NOMO-1 (cell line): Measurements from ENCODE around the gene CLCN4.

Source experiments
- DNase-seq, 2 experiments: peaks; one replicate each; lab custom pipeline; 2025; ENCODE audit not compliant: unreplicated experiment in 2 of 2; lab: John Stamatoyannopoulos, UW

Gene CLCN4

GRCh38 chrX:10128386-10128785 is 28.4 kb upstream of the CLCN4 start:
- no peak for DNase-seq

GRCh38 chrX:10129229-10129628 is 27.5 kb upstream of the CLCN4 start:
- DNase-seq, result no peak

DNA sequence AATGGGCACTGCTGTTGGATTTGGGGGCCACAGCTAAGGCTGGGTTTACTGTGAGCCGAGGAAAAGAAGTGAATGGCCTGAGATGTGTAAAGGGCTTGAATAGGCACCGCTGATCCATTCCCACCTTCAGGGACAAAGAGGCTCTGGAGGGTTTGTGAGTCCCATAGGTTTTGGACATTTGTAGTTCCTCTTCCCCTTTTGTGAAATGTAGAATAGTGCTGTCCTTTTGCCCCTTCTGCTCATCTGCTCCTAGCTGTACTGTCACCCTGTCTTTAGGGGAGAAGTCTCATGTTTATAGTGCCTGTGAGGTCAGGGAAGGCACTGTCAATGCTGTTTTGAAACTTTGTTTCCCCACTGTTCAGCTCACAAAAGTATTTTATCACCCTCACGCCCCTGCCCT is 26.4 kb upstream of the CLCN4 start:
- peak in 1 of 2 experiments; percentile 10 for DNase-seq

- DNase-seq, result no peak
Measured at GRCh38 chrX:10133980-10134676, 22.6 kb upstream of the CLCN4 start.

GRCh38 chrX:10134921-10135320 is 21.9 kb upstream of the CLCN4 start:
- DNase-seq, result no peak

GRCh38 chrX:10135561-10136399 is 21.0 kb upstream of the CLCN4 start:
- no peak for DNase-seq

GRCh38 chrX:10138726-10139125 is 18.0 kb upstream of the CLCN4 start:
- DNase-seq, result no peak

DNA sequence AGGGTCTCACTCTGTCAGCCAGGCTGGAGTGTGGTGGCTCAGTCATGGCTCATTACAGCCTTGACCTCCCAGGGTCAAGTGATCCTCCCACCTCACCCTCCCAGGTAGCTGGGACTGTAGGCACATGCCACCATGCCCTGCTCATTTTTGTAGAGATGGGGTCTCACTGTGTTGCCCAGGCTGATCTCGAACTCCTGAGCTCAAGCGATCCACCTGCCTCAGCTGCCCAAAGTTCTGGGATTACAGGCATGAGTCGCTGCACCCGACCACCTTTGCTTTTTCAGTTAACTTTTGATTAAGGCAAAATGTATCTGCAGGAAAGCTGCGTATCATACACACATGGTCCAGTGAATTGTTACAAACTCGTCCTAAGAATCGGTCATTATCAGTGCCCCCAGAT is 16.5 kb upstream of the CLCN4 start:
- no peak for DNase-seq

GRCh38 chrX:10142041-10142599 is 14.7 kb upstream of the CLCN4 start:
- no peak for DNase-seq

GRCh38 chrX:10143071-10143983 is 13.4 kb upstream of the CLCN4 start:
- no peak for DNase-seq

GRCh38 chrX:10146346-10146745 is 10.4 kb upstream of the CLCN4 start:
- DNase-seq, result no peak

GRCh38 chrX:10152086-10152485 is 4.7 kb upstream of the CLCN4 start:
- no peak for DNase-seq

- DNase-seq, result no peak
Measured at GRCh38 chrX:10155137-10155536, 1.6 kb upstream of the CLCN4 start.

DNA sequence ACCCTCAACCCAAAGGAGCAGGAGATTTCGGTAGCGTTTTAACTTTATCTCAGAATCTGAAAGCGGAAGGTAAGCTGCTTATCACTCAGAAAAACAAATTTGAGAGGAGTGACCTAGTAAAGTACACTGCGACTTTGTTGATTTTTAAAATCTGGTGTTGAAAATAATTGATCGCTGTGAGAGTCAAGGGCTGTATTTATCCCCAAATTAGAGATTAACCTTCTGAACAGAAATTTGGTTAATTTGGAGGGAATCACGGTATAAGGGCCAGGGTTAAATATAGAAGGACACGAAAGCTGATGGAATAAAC is 212 bp downstream of the CLCN4 start:
- no peak for DNase-seq

DNA sequence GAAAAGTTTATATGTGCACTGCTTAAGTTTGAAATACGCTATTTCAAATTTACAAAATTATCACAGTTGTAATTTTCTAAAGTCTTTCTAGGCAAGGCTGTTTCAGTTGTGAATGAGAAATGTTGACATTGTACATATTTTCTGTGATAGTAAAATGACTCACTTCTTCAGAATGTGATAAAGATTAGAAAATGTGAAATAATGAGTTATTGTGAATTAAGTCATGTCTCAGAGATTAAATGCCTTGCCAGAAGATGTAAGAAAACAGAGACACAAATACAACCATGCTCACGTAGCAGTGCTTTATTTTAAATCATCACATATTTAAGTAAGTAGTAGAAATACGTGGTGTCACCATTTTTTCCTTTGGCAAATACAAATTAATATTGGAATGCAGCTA is 768 bp downstream of the CLCN4 start:
- DNase-seq, result no peak

- no peak for DNase-seq
Measured at GRCh38 chrX:10158279-10159144, 1.7 kb downstream of the CLCN4 start.

GRCh38 chrX:10159145-10159468 is 2.3 kb downstream of the CLCN4 start:
- no peak for DNase-seq

DNA sequence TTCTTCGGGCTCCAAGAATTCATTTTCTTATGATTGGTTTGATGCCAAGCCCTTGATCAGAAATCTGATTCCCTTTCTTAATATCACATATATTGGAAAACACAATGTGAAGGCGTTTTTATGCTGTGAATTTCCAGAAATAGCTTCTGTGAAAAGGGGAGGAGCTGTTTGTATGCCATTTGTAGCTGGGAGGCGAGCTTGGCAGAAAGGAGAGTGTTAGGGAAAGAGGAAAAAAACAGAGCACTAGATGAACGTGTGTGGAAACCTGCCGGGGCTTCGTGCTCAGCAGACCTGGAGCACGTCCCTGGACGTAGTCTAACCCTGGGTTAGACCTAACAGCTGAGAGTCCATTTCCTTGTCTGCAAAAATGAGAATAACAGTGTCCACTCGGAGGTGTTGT is 3.4 kb downstream of the CLCN4 start:
- DNase-seq, result no peak

DNA sequence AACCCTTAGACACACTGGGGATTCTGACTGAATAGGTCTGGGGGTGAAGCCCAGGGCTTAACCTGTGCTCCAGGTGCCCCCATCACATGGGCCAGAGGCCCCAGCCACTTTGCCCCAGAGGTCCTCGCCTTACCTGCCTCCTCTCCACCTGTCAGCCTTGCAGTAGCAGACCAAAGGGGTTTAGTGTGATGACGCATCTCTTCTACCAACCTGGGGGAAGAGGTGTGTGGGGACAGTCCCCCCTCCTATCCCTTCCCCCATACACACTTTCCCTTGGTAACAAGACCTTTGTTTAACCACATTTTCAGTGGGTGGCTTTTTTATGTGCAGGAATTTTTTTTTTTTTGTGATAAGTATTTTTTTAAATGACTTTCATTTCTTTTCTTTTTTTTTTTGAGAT is 6.3 kb downstream of the CLCN4 start:
- no peak for DNase-seq

DNA sequence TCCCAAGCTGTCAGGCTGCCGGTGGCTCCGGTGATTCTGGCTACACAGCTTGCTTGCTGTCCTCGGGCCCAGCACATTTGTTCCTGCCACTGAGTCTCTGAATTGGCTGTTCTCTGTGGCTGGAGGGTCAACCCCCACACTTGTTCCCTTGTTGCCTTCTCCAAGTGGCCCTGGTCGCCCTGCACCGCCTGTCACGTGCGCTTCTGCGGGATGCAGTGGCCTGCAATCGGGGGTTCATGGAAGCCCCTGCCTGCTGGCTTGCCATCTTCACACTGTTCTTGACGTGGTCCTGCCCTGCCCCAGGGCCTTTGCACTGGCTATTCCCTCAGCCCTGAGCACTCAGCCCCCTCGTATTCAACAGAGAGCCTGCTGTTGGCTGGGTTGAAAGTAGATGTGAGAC is 8.1 kb downstream of the CLCN4 start:
- no peak for DNase-seq
